Caco-2 (cell line): ENCODE results near the gene PPM1E. TPM values are rescaled to one million over a fixed set of nuclear protein-coding genes. Genes with fewer than 3 reads are reported as not detected.

Source experiments
- BruUV-seq: library from RNA; stranded (reverse); fragments of 400-500 nt; replicated peaks from 2 replicates; lab custom pipeline; 2021; lab: Mats Ljungman, UMichigan
- CTCF ChIA-PET: fragments of 300-600 bp; sonication (Branson Sonifier 250); formaldehyde crosslinking; loops from one replicate; lab custom pipeline; 2022; ENCODE audit warnings: antibody characterized with exemption; lab: Charles Lee
- POLR2A ChIA-PET: fragments of 300-600 bp; sonication (Branson Sonifier 250); formaldehyde crosslinking; loops from one replicate; lab custom pipeline; 2022; ENCODE audit warnings: antibody characterized with exemption; lab: Charles Lee
- DNase-seq, 2 experiments: peaks; one replicate each; pipeline versions ENCODE4 v3.0.0 to v3.0.0-alpha.2; 2020 to 2022
- H3K27me3 ChIP-seq: replicated peaks from 2 replicates; pipeline ENCODE4 v1.6.0; 2011; ENCODE audit warnings: low read length; ENCODE audit not compliant: control insufficient read depth, insufficient read depth
- H3K36me3 ChIP-seq: 2 replicates; pipeline ENCODE4 v1.5.1; 2011; ENCODE audit warnings: low read length; ENCODE audit not compliant: control insufficient read depth, insufficient read depth
- H3K4me1 ChIP-seq: fragments of 250-450 bp; sonication (Bioruptor Pico); 2 replicates; pipeline ENCODE4 v1.5.1; 2020; ENCODE audit warnings: mild to moderate bottlenecking
- H3K4me3 ChIP-seq: 2 replicates; pipeline ENCODE4 v1.5.1; 2011; ENCODE audit warnings: low read depth, mild to moderate bottlenecking, control low read depth, low read length
- H3K9me3 ChIP-seq: fragments of 250-450 bp; sonication (Bioruptor Pico); 2 replicates; pipeline ENCODE4 v1.5.1; 2020; ENCODE audit warnings: mild to moderate bottlenecking, moderate library complexity
- H3K27ac Mint-ChIP-seq: one replicate; pipeline ENCODE4 v1.8.0; 2022; ENCODE audit warnings: mixed read lengths; ENCODE audit not compliant: unreplicated experiment
- H3K27me3 Mint-ChIP-seq: one replicate; pipeline ENCODE4 v1.8.0; 2022; ENCODE audit warnings: mixed read lengths; ENCODE audit not compliant: insufficient read depth, unreplicated experiment
- H3K36me3 Mint-ChIP-seq: one replicate; pipeline ENCODE4 v1.8.0; 2022; ENCODE audit warnings: mild to moderate bottlenecking, mixed read lengths; ENCODE audit not compliant: insufficient read depth, unreplicated experiment
- H3K4me1 Mint-ChIP-seq: one replicate; pipeline ENCODE4 v1.8.0; 2022; ENCODE audit warnings: low read depth, mixed read lengths; ENCODE audit not compliant: unreplicated experiment
- H3K4me3 Mint-ChIP-seq: one replicate; pipeline ENCODE4 v1.8.0; 2022; ENCODE audit warnings: mild to moderate bottlenecking, moderate library complexity, mixed read lengths; ENCODE audit not compliant: unreplicated experiment
- H3K9me3 Mint-ChIP-seq: one replicate; pipeline ENCODE4 v1.8.0; 2022; ENCODE audit warnings: mixed read lengths; ENCODE audit not compliant: unreplicated experiment
- intact Hi-C: fragments of 100-400 bp; cut with micrococcal nuclease; formaldehyde crosslinking; loops from one replicate; pipeline ENCODE4 v1.10.0; 2022; ENCODE audit not compliant: unreplicated experiment
- total RNA-seq: library from RNA; stranded (reverse); gene quantifications from 2 replicates; pipeline ENCODE4 v1.2.3, GENCODE V29; 2022
- TF ChIP-seq, protein P1 (sequence below), 2 experiments: fragments of 200-600 bp in 1 of 2; IDR thresholded peaks; 1 replicate in 1 of 2; 2 replicates in 1 of 2; pipeline versions ENCODE4 v1.5.1 to v1.8.0; 2011 to 2022; ENCODE audit warnings: antibody characterized with exemption in 1 of 2, control low read depth in 1 of 2, inconsistent platforms in 1 of 2, low read depth in 1 of 2, low read length in 1 of 2, mild to moderate bottlenecking in 1 of 2, moderate library complexity in 1 of 2; ENCODE audit not compliant: insufficient read depth in 1 of 2, severe bottlenecking in 1 of 2, unreplicated experiment in 1 of 2

PPM1E gene
- total RNA-seq, 1 experiment from 2014 or later: 0.09 TPM

DNA sequence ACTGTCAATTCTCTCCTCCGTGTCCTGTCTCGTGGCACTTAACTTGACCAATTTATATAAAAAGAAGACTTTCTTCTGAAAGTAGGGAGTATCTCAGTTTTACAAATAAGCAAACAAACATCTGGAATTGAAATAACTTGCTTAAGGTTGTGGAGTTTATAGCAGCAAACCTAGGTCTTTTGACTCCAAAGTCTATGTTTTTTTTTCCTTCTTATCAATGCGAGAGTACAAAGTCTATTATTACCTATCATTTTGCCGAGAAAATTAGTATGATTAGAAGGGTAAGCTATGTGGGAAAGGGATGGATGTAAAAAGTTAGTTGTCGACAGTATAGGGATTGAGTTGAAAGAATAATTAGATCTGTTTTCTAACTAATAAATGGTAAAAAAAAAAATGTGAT, 50.4 kb downstream of the PPM1E start:
- no peak overlapping the region for H3K27ac Mint-ChIP-seq
- H3K4me1 ChIP-seq: peaks cover 9% of the 10 kb centered on the region
- no peak overlapping the region for H3K4me3 ChIP-seq
- DNase-seq: no peak
- peaks cover 12% of the 10 kb centered on the region for H3K4me1 Mint-ChIP-seq
- POLR2A ChIA-PET: no interaction called here
- no peaks in the 10 kb centered on the region for H3K27me3 ChIP-seq
- BruUV-seq: no TSS peak
- no peaks in the 10 kb centered on the region for H3K27me3 Mint-ChIP-seq
- H3K9me3 ChIP-seq: peaks cover 5% of the 10 kb centered on the region; the same call in 1 of the 2 replicates
- TF ChIP-seq, protein P1, sequence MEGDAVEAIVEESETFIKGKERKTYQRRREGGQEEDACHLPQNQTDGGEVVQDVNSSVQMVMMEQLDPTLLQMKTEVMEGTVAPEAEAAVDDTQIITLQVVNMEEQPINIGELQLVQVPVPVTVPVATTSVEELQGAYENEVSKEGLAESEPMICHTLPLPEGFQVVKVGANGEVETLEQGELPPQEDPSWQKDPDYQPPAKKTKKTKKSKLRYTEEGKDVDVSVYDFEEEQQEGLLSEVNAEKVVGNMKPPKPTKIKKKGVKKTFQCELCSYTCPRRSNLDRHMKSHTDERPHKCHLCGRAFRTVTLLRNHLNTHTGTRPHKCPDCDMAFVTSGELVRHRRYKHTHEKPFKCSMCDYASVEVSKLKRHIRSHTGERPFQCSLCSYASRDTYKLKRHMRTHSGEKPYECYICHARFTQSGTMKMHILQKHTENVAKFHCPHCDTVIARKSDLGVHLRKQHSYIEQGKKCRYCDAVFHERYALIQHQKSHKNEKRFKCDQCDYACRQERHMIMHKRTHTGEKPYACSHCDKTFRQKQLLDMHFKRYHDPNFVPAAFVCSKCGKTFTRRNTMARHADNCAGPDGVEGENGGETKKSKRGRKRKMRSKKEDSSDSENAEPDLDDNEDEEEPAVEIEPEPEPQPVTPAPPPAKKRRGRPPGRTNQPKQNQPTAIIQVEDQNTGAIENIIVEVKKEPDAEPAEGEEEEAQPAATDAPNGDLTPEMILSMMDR (IDR thresholded peaks at IDR 0.05; ENCODE audit: insufficient read depth in 1 of 2, low read depth in 1 of 2, low read length in 1 of 2, severe bottlenecking in 1 of 2, unreplicated experiment in 1 of 2): no peak
- H3K9me3 Mint-ChIP-seq: peaks cover 9% of the 10 kb centered on the region
- H3K36me3 ChIP-seq: no peaks in the 10 kb centered on the region
- CTCF ChIA-PET: no interaction called here
- no peaks in the 10 kb centered on the region for H3K36me3 Mint-ChIP-seq
- intact Hi-C loops: no loop called here
- H3K4me3 Mint-ChIP-seq: peak overlapping the region; percentile 54

DNA sequence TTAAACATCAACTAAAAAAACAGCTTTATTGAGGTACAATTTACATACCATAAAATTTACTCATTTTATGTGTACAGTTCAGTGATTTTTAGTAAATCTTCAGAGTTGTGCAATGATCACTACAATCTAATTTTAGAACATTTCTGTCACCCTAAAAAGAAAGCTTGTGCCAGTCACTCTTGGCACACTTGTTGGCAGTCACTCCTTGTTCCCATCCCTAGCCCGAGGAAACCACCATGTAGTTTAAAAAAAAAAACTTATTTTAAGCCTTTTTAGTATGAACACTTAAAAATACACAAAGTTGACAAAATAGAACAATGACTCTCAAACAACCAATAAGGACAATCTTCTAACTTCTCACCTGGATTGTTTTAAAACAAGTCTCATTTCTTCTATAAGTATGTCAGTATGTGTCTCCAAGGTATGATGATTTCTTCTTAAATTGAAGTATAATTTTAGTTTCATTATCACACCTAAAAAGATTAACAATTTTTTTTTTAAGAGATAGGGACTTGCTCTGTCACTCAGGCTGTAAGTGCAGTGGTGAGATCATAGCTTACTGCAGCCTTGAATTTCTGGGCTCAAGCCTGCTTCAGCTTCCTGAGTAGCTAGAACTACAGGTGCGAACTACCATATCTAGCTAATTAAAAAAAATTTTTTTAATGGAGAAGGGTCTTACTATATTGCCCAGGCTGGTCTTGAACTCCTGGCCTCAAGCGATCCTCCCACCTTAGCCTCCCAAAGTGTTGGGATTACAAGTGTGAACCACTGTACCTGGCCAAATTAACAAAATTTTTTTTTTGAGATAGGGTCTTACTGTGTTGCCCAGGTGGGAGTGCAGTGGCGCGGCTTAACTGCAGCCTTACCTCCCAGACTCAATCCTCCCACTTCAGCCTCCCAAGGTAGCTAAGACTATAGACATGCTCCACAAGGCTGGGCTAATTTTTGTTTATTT, 53.2 kb downstream of the PPM1E start:
- H3K4me1 Mint-ChIP-seq: peaks cover 12% of the 10 kb centered on the region
- H3K9me3 Mint-ChIP-seq: no peaks in the 10 kb centered on the region
- no peaks in the 10 kb centered on the region for H3K27me3 ChIP-seq
- ChIA-PET CTCF (no interaction called here), POLR2A (no interaction called here)
- DNase-seq: no peak
- H3K4me1 ChIP-seq: peaks cover 9% of the 10 kb centered on the region
- H3K4me3 ChIP-seq: no peak overlapping the region
- H3K27me3 Mint-ChIP-seq: no peaks in the 10 kb centered on the region
- BruUV-seq: no TSS peak
- no peaks in the 10 kb centered on the region for H3K36me3 Mint-ChIP-seq
- H3K27ac Mint-ChIP-seq: no peak overlapping the region
- H3K9me3 ChIP-seq: no peaks in the 10 kb centered on the region
- H3K36me3 ChIP-seq: no peaks in the 10 kb centered on the region
- intact Hi-C loops: no loop called here
- no peak overlapping the region for H3K4me3 Mint-ChIP-seq
- TF ChIP-seq, protein P1 (IDR thresholded peaks at IDR 0.05; ENCODE audit: insufficient read depth in 1 of 2, low read depth in 1 of 2, low read length in 1 of 2, severe bottlenecking in 1 of 2, unreplicated experiment in 1 of 2): no peak

DNA sequence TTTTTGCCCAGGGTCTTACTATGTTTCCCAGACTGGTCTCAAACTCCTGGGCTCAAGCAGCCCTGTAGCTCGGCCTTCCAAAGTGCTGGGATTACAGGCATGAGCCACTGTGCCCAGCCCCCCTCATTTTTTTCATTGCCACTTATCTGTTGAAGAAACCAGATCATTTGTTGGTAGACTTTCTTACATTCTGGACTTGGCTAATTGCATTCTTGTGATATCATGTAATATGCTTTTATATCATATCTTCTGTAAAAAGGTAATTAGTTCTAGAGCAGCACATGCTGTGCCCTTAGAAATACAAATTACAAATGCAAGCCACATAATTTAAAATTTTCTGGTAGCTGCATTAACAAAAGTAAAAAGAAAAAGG, 53.9 kb downstream of the PPM1E start:
- Mint-ChIP-seq H3K4me3 (no peak overlapping the region), H3K4me1 (peaks cover 12% of the 10 kb centered on the region), H3K27me3 (no peaks in the 10 kb centered on the region), H3K9me3 (no peaks in the 10 kb centered on the region), H3K36me3 (no peaks in the 10 kb centered on the region), H3K27ac (no peak overlapping the region)
- BruUV-seq: no TSS peak
- Histone ChIP-seq H3K36me3 (no peaks in the 10 kb centered on the region), H3K4me3 (no peak overlapping the region), H3K27me3 (no peaks in the 10 kb centered on the region), H3K9me3 (no peaks in the 10 kb centered on the region), H3K4me1 (peaks cover 9% of the 10 kb centered on the region)
- ChIA-PET CTCF (no interaction called here), POLR2A (no interaction called here)
- intact Hi-C loops: no loop called here
- DNase-seq: no peak
- TF ChIP-seq, protein P1 (IDR thresholded peaks at IDR 0.05; ENCODE audit: insufficient read depth in 1 of 2, low read depth in 1 of 2, low read length in 1 of 2, severe bottlenecking in 1 of 2, unreplicated experiment in 1 of 2): no peak
